GM21360 (cell line): Measurements from ENCODE around the gene NOP16.

Source experiments
- ATAC-seq: cut with Tn5 transposase; IDR thresholded peaks from one replicate; pipeline ENCODE4 v1.9.1; 2021; ENCODE audit warnings: mild to moderate bottlenecking, moderate library complexity; ENCODE audit not compliant: unreplicated experiment

The NOP16 gene

GRCh38 chr5:176388003-176388443, 375 bp downstream of the NOP16 start:
- ATAC-seq = no peak

GRCh38 chr5:176387384-176387925, 943 bp downstream of the NOP16 start:
- no peak for ATAC-seq

DNA sequence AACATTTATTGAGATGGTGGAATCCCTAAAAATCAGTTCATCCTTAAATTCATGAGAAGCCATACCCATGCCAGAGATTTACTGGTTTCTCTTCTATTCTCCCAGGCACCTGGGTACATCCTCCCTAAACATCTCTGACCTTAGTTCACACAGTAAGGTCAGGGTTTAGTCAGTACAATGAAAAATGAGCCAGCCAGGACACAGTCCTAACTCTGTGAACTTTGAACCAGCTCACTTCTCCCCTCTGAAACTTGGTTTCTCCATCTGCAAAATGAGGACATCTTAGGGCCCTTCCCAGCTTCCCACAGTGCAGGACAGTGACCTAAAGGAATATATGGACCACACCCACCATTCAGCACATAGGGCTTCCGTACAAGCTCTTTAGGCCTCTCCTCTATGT, 1.9 kb downstream of the NOP16 start:
- ATAC-seq = no peak

DNA sequence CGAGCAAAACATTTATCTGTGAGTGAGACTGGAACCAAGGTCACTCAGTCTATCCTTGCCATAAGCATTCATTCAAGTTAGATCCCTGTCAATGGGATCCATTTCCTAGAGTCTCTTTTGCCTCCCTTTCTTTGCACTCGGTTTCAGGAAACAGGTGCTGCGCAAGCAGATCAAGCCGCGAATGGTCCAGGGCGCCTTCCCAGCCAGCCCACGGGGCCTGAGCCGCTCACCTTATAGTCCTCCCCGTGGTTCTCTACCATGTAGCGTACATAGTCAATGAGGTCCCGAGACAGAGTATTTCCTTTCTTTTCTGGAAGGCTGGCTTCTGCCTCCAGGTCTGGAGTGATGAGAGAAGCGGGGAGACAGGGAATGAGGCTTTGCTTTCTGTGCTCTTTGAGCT, 3.4 kb downstream of the NOP16 start:
- ATAC-seq = no peak

- no peak for ATAC-seq
Measured at GRCh38 chr5:176384366-176384930, 4.0 kb downstream of the NOP16 start.

DNA sequence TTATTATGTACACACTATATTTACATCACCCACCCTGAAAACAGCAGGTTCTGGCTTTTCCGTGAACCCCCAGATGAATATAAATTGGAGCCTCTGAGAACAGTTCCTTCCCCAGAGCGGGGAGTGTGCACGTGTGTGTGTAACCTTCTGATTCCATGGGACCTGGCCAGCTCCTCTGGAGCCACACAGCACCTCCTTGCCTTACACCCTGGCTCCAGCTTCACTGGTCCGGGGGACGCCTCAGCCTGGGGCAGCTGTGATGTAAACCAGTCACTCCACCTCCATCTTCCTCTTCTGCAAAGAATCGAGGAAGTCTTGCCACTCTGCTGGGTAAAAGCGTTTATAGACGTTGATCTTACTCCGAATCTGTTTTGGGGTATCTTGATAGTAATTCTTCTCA, 4.4 kb downstream of the NOP16 start:
- ATAC-seq = no peak

DNA sequence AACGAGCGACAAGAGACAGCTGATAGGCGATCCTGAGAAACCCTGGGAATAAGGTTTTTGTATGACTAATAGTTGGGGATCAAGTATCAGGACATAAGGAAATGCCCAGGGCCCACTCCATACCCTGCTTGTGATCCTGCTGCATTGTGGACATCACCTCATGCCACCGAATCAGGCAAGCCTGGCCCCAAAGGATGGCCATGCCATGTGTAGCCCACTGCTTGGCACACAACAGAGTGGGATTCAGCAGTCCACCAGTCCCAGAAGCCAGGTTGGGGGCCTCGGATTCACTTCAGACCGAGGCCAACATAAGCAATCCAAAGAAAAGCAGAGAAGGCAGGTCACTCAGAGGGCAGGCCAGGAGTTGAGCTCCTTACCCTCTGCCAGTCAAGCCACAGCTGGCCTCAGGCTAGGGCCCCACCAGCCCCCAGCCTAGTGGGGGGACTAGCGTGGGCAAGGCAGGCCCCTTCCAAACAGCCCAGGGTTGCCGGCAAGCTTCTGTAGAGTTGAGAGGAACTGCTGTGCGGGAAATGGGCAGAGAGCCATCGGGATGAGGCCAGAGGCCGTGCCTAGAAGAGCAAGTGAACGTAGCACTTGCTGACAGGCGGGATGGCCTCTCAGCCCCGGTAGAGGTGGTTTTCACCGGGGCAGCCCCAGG, 5.0 kb downstream of the NOP16 start:
- no peak for ATAC-seq

GRCh38 chr5:176382721-176383120, 5.7 kb downstream of the NOP16 start:
- no peak for ATAC-seq

DNA sequence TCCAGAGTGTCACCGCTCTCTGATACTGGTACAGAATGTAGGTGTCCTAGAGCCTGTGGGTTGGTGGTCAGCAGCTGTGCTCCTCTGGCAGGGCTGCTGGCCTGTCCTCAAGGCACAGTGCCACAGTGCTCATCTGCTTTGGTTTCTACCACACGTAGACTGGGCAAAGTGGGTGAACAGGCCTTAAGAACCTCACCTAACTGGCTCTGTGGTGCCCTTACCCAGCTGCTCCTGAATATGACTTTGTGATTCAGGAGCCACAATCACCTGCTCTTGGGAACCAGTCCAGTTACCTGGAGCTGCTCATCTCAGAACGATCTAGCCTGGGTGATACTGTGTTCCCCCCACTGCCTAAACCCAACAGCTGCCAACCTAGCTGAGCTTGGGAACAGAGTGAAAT, 6.4 kb downstream of the NOP16 start:
- no peak for ATAC-seq

DNA sequence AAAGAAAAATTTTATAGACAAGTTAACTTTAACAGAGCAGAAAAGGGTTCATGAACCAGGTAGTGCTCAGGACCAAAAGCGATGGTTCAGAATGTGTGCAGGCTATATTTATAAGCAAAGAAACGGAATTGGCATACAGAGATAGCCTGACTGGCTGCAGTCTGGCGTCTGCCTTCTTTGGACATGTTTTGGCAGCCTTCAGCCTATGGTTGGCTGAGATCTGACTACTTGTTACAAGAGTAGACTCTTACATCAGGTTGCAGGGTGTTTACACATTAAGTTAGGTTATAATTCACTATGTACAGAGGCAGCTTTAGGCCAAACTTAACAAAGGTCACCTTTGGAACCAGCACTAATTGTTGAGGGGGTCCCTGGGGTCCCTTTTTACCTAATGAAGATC, 7.0 kb downstream of the NOP16 start:
- no peak for ATAC-seq

DNA sequence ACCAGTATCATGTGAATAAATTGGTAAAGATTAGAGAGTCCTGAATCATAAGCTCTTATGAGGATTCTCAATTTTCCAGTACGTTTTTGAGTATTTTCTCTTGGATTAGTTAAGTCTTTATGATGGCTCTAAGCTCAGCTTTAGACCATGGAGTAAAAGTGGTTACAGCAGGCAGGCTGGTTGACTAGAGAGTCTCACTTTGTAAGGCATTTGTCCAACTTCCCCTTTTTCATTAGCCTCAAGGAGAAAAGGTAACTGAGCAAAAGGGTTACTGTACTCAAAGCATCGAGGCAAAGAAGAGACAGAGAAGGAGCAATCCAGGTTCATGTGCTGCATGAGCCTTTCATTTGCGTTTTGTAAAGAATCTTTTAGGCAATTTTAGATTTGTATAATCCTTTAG, 8.5 kb downstream of the NOP16 start:
- no peak for ATAC-seq

GRCh38 chr5:176373100-176373818, 15.1 kb downstream of the NOP16 start:
- ATAC-seq = no peak

DNA sequence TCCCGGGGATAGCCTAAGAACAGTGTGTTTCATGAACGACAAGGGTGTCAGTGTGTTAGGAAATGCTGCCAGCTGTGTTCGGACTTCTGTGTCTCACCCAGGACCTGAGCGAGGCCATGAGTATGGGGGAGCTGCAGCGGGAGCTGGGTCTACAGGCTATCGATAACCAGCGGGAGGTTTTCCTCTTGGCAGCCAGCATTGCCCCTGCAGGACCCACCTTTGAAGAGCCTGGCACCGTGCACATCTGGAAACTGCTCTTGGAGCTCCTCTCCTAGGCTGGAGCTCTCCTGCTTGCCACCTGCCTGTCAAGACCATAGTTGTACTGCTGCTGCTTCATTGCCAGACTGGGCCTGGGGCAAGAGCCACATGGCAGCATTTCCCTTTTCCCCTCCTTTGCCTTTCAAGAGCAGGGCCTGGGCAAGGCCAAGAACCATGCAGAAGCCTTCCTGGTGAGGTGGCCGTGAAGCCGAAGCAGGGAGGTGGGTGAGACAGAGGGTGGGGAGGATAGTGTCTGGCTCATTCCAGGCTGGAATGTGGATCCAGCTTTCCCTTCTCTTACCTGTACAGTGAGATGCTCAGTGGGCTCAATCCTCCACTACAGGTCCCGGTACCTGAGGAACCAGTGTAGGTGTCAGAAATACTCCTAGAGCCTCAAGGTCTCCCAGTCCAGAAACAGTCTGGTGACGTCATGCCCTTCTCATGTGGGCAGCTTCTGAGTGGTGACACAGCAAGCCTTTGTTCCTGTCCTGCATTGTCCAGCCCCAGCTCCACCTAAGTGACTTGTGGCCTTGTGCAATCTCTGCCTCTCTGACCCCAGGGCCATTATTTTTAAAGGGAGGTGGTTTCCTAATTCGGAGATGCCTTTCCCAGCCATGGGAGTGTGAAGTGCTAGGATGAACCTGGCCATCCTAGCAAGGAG, 16.5 kb downstream of the NOP16 start:
- no peak for ATAC-seq

- no peak for ATAC-seq
Measured at GRCh38 chr5:176369934-176370711, 18.3 kb downstream of the NOP16 start.

DNA sequence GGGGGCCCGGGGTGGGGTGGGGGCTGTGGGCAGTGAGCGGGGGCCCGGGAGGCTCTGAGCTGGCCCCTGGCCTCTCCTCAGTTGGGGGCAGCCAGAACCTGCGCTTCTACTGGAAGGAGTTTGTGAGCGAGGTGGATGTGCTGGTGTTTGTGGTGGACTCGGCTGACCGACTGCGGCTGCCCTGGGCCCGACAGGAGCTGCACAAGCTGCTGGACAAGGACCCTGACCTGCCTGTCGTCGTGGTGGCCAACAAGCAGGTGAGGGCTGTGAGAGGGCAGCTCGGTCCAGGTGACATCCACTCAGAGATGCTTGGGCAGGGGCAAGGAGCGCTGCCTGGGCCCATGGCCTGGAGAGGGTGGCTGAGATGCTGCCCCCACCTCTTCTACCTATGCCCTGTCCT, 19.7 kb downstream of the NOP16 start:
- ATAC-seq = no peak

- no peak for ATAC-seq
Measured at GRCh38 chr5:176366232-176366894, 22.0 kb downstream of the NOP16 start.

DNA sequence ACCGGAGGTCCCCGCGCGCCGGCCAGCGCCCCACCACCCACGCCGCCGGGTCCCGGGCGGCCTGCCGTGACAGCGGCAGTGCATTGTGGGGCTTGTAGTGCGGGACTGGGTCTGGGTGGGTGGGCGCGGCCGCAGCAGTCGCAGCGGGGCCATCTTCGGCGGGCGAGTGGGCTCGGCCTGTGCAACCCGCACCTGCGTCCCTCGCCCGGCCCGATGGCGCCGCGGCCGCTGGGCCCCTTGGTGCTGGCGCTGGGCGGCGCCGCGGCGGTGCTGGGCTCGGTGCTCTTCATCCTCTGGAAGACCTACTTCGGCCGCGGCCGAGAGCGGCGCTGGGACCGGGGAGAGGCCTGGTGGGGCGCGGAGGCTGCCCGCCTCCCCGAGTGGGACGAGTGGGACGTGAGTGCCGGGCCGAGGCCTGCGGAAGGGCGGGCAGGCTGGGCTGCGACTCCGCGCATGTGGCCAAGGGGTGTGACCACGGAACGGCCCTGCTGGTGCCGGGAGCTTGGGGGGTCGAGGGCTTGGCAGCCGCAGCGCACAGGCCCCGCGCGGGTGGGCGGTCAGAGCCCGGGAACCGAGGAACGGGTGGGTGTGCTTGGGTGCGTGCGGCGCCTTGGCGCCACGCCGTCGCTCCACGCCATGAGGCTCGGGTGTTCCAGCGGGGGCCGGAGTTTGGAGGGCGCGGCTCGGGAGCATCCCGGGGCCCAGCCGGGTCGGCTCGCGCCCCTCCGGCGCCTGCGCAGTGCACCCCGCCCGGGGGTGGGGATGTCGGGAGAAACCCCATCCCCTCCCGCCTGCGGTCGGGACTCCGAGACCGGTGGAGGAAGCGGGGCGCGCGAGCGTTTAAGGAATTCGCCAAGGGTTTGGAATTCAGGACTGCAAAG, 22.8 kb downstream of the NOP16 start, which contains the start of gene ARL10:
TSS of gene ARL10 (plus strand) at position 137 of the 881 bp plus-strand sequence. CDS start at position 214, 77 bp downstream.
- no peak for ATAC-seq

- no peak for ATAC-seq
Measured at GRCh38 chr5:176364765-176365350, 23.5 kb downstream of the NOP16 start.
